CD4-positive, alpha-beta T cell treated with Interleukin-15 for 1 hour (primary cell): ENCODE data around the gene ANKS1A.
"Not testable (repeated sequence)": the region's sequence is repeated elsewhere in the genome, so short reads cannot be mapped to it uniquely, and the experiment has no call there.

ENCODE experiments used
- DNase-seq: peaks from one replicate; pipeline ENCODE4 v3.0.0-alpha.2; 2020

The ANKS1A gene

DNA sequence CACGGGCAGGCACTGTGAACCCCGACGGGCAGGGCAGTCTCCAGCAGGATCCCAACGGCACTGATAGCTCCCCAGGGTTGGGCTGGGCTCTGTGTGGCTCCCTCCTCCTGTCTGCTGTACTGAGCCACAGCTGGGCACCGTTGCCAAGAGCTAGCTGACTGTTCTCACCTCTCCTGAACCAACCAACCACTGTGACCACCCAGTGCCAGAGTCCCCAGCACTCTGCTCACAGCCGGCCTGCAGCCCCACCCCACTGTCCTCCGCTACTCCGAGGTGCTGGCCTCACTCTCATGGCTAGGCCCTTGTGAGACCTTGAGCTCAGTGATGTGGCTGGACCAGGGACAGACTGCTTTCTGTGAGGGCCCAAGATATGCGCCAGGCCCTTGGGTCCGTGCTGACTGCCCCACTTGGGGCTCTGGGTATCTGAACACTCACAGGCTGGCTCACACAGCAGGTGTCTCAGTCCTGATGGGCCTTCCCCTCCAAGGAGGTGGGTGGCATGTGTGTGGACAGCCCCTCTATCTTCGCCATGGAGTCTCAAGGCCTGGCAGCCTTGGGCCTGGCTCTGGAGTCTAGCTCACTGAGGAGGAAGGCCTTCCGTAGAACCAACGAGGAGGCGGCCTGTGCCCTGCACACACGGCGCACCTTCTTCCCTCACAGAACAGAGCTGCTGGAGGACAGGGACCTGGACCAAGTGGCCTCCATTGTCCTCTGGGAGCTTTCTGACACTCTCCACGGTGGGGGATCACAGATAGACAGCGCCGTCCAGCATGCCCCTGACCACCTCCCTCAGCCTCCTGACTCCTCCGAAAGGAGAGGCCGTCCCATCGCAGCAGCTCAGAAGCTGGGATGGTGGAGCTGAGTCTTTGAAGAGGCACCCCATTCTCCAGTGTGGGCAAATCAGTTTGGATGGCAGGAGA, 198.6 kb downstream of the ANKS1A start:
- DNase-seq: no peak

DNA sequence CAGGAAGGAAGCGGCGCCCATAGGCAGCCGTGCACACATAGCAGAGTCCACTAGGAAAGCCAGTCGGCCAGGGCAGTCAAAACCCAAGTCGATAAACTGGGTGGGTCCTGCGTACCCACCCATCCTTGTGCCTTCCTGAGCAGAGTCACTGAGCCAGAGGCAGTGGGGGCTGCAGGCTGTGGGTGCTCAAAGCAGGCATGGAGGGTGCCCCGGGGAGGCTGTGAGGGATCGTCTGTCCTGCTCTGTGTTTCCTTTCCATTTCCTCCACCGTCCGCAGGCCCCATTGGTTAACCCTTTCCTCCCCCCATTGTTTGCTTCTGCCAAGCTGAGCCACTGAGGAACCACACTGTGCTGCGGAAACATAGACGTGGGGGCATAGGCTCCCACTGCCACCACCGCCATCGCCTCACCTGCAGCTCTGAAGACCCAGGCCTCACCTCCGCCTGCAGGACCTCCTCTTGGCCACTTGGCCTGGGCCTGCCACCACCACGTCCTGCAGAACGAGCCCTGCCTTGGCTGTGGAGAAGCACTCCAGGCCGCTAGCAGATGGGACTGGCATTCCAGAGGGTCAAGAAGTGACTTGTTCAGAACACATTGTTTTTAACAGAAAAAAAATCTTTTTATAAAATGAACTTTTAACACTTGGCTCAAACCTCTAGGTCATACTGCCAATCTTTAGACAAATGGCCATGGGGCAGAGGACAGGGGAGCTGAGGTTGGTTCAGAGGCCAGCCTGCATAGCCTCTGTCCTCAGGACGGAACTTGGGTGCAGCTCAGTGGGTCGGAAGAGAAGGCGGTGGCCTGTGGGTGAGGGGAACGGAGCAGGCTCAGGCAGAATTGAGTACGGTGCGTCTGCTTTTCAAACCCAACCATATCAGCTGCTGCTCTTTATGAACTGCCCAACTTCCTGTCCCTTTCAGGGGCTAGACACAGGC, 199.5 kb downstream of the ANKS1A start:
- no peak for DNase-seq

DNA sequence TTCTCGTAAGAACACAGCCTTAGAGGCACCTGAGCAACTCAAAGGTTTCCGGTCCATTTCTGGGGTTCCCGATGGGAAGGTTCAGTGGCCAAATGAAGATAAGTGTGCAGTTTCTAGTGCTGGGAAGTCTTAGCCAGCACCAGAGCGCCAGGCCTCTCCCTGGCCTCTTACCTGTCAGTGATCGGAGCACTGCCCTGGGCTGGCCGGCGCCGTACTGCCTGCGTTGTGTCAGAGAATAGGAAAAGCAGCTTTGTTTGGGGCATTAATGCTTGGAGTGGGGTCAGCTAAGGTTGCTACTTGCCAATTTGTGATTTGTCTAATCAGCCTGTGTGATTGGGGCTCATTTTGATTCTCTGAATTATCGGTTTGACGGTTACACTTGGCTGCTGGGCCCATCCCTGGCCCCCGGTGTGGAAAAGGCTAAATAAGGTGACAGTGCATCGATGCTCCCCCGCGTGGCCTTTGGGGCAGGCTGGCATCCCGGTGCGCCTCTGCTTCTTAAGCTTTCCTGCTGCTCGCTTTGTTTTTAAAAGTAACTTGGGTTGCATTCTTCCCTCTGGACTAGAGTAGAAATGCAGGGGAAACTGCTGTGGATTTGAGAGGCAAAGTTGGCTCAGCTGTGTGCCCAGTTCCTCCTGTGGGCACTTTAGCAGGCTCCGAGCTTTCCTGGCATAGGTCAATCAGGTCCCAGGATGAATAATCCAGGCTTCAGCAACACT, 200.3 kb downstream of the ANKS1A start:
- DNase-seq: no peak

DNA sequence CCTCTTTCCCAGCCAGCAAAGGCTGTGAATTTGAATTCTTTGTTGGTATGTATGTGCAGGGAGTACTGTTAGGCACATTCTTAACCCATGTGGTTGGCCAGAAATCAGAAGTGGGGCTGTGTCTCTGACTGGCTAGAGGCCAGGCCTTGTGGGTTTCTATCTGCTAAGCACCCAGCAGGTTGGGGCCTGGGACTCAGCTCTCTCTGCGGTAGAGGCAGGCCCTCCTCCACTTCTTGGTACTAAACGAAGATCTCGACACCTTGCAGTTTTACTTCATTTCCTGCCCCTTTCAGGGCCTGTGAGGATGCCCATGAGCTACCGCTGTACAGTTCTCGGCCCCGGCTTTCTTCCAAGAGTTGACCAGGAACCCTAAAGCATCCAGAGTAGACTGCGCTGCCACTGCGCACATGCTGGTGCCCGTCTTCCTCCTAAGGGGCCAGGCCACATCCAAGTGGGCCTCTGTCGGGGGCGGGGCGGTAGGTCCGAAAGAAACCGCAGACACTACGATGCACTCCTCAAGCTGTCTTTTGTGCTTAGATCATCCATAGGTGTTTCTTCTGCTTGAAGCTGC, 201.0 kb downstream of the ANKS1A start:
- no peak for DNase-seq

DNA sequence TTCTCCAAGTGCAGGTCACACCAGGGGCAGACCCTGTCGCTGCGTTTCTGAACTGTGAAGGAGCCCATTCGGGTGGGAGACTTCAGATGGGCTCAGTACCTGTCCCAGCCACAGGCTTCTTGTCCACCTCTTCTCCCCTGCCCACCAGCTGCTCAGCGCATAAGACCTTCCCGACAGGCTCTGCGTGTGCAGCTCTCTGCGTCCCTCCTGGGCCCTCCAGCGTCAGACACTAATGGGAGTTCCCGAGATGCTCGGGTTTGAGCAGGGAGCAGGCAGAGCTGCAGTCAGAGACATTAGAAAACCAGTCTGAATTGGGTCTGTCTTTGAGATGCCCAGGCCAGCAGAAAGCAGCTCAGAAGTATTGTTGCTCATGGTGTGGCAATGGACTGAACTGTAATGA, 201.7 kb downstream of the ANKS1A start:
- DNase-seq: no peak

DNA sequence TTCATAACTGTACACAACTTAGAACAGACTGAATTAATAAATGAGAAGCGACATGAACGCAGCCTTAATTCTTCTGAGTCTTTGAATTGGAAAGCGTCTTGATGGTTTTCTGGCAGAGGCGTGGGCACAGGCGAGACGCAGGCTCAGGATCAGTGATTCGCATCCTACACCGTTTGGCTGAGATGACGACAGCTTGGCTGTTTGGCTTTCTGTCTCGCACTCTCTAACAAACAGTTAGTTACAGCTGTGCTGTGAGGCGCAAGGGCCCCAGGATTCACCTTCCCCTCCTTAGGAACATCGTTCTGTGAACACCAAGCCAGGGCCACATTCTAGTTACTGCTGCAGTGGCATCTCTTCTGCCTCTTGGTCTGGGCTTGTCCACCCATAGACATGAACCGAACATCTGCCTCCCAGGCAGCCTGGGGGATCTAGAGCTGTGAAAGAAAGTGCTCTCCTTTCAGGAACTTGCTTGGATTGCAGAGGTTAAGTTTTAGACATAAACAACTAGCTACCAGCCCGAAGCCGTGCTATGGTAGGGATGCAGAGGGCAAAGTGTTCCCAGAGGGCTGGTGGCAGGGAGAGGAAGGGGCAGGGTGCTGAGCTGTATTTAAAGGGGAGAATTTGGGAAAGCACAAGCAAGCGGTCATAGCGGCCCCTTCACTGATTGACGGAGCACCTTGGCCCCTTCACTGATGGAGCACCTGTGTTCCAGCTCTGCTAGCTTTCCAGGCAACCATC, 202.5 kb downstream of the ANKS1A start:
- DNase-seq: no peak

DNA sequence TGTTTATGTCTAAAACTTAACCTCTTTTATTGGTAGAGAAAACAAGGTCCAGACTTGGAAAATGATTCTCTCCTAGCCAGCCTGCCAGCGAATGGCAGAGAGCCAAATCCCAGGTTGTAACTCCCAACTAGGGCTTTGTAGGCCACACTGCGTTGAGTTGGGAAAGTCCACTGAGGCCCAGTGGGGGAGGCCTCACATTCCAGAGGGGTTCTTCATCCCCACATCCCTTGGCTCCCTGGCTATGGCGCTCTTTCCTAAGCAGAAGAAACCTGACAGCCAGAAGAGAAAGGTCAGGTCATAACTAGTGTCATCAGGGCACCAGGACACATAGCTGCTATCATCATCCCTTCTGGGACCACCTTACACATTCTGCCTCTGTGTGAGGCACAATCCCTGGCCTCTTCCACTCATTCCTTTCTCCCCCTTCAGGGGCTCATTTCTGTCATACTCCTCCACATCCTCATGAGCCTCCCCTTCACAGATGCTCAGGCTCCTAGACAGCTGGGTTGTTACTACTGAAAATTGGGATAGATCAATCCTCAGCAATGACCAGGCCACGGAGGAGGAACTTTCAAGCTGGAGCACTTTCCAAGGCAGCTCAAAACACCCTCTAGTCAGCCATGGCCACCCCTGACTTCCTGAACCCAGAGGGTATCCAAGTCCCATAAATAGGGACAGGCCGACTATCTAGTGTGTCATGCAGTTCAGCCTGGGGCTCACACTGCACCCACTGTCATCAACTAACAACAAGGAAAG, 203.5 kb downstream of the ANKS1A start:
- DNase-seq: no peak

DNA sequence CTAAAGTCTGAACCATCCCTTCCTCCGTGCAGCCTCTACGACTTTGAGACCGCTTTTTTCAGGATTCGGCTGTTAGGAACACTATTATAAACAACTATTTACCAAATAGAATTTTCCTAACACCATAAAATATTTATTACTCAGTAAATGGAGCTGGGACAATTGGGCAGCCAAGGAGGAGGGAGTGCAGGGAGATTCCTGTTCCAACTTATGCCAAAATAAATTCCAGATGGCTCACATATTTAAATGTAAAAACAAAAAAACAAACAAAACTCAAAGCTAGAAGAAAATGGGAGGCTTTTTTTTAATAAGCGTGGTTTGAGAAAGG, 204.0 kb downstream of the ANKS1A start:
- no peak for DNase-seq

DNA sequence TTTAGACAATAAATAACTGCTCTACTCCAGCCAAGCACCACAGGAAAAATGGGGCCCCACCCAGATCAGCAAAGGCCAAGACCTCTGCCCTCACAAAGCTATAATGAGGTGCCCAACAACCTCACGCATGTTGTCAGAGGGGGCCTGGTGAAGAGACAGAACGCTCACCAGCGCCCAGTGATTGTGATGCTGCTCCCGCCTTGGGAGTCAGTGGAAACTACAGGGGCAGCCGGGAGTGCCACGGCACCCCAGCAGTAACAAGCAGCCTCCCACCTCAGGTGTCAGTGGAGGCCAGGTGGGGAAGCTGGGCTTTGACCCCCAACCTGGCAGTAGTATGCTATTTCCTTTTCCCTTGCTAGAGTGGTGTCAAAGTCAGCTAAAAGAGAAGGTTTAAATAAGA, 204.7 kb downstream of the ANKS1A start:
- DNase-seq: no peak

DNA sequence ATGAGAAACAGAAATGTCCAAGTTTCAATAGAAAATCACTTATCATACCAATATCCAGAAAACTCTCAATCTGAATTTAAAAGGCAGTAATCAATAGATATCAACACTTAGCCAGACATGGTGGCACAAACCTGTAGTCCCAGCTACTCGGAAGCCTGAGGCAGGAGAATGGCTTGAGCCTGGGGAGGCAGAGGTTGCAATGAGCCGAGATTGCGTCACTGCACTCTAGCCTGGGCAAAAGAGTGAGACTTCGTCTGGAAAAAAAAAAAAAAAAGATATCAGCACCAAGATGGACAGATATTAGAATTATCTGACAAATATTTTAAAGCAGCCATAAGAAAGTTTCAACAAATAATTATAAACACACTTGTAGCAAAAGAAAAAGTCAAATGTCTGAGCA, 205.1 kb downstream of the ANKS1A start:
- DNase-seq: no peak

DNA sequence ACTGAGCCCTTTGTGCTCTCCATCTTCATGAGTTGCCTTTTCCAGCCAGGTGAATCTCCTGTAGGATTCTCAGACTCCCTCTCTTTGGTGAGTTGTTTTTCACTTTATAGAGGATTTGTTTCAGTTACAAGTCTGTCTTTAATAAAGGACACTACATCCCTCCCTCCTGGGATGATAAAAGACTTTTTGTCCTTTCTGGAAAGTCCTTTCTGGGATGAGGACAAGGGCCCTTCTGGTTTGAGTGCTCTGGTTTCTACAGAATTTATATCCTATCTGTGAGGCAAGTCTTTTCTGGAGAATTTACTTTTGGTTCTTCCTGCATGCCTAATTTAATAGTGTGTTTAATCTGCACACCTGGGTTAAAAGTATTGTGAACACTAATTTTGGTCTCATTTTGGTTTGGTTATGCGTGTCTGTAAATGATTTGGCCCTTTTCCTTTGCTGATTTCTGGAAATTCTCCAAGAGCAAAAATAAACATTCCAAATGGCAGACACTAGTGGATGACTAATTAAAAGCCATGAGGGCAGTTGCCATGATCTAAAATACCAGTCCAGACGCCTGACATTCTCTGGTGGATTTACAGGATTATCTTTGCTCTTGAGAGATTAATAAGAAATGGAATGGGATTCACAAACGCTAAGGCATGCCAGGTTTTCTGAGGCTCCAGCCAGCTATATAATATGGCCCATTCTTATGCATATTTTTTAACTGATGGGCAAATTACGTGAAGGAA, 207.2 kb downstream of the ANKS1A start:
- DNase-seq: no peak

DNA sequence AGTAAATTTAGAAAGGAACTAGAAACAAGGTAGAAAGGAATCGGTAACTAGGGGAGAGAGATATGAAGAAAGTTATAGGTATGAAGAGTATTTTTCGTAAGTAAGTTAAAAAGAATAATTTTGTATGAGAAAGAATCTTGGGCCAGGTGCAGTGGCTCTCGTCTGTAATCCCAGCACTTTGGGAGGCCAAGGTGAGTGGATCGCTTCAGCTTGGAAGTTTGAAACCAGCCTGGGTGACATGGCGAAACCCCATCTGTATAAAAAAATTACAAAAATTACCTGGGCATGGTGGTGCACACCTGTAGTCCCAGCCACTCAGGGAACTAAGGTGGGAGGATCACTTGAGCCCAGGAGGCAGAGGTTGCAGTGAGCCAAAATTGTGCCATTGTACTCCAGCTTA, 210.1 kb downstream of the ANKS1A start:
- no peak for DNase-seq

DNA sequence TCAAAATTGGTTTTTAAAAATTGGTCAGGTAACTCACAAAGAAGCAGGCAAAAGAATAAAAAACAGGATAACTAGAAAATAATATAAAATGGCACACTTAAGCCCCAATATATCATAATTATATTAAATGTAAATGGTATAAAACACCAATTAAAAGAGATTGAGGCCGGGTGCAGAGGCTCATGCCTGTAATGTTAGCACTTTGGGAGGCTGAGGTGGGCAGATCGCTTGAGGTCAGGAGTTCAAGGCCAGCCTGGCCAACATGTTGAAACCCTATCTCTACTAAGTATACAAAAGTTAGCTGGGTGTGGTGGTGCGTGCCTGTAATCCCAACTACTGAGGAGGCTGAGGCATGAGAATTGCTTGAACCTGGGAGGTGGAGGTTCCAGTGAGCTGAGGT, 216.0 kb downstream of the ANKS1A start:
- no peak for DNase-seq

DNA sequence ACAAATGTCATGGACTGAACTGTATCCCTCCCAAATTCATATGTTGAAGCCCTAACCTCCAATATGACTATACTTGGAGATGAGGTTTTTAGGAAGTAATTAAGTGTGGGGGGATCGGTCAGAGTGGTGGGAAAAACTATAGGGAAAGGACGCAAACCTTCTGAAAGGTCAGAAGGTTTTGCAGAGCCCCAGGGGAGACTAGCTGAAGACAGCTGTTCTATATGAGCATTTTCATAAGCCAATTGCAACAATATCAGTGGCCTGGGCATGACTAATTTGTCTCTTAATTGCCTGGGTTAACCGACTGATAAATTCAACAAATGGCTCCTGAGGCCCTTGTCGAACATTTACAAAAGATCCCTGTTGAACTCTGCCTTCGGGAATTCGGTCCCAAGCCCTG, 217.0 kb downstream of the ANKS1A start:
- not testable (repeated sequence) for DNase-seq

DNA sequence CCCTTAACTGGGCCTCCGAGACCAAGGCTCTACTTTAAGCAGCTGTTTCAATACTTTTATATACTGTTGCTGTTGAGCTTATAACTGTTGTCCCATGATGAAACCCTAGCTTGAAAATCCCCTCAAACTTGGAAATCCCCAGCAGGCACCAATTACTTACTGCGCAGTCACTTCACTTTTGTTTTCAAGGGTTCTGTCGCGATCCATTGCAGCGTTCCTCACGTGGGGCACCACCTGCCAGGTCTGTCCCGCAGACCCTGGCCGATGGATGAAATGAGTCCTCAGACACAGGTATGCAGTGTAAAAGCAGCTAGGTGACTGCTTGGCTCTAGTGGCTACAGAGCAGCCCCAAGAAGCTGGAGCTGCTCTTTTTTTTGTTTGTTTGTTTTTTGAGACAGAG, 218.2 kb downstream of the ANKS1A start:
- DNase-seq: not testable (repeated sequence)

DNA sequence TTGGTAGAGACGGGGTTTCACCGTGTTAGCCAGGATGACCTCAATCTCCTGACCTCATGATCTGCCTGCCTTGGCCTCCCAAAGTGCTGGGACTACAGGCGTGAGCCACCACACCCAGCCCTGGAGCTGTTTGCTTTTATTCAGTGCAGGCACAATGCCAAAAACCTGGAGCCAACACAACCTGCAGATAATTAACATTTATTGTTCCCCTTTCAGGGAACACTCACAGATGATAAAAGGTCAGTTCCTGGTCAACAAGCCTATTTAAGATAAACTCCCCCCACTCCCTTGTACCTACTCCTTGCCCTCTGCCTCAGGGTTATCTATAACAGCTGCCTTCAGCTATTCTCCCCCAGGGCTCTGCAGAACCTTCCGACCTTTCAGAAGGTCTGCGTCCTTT, 218.7 kb downstream of the ANKS1A start:
- not testable (repeated sequence) for DNase-seq

DNA sequence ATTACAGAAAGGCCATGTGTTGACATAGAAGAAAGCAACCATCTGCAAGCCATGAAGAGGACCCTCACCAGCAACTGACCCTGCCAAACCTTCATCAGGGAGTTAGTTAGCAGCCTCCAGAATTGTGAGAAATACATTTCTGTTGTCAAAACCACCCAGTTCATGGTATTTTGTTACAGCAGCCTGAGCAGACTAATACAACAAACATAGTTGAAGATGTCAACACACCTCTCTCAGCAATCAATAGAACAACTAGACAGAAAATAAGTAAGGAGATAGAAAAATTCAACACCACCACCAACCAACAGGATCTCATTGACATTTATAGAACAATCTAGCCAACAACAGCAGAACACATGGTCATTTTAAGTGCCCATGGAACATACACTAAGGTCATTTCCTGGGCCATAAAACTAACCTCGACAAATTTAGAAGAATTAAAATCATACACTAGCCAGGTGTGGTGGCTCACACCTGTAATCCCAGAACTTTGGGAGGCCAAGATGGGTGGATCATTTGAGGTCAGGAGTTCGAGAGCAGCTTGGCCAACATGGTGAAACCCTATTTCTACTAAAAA, 219.3 kb downstream of the ANKS1A start:
- DNase-seq: no peak

DNA sequence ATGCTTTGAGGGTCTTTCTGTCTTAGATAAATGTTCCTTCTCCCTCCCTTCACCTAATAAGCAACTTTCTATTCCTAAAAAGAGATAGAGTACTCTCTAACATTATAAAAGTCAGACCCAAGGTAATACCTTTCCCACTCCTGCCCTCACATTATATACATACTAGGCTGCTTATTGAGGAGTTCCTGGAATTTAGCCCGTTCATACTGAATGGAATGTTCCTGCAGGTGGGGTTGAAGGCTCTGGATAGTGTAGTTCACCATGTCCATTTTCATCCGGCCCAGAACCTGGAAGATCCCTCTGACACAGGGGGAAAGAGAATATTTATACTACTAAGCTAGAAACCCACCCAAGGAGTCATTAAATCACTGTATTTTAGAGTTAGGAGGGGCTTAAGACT, 231.7 kb downstream of the ANKS1A start:
- DNase-seq: no peak

DNA sequence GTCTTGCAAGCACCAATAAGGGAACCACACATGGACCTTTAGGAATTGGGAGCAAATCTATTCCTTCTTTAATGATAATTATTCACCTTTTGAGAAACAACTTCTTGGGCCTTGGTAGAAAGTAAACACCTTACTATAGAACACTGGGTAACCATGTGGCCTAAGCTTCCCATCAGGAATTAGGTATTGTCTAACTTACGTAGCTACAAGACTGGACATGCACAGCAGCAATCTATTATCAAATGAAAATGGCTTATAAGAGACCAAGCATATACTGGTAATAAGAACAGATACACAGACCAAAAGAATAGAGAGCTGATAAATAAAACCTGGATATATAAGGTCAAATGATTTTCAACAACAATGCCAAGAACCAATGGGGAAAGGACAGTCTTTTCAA, 235.3 kb downstream of the ANKS1A start:
- DNase-seq: no peak

DNA sequence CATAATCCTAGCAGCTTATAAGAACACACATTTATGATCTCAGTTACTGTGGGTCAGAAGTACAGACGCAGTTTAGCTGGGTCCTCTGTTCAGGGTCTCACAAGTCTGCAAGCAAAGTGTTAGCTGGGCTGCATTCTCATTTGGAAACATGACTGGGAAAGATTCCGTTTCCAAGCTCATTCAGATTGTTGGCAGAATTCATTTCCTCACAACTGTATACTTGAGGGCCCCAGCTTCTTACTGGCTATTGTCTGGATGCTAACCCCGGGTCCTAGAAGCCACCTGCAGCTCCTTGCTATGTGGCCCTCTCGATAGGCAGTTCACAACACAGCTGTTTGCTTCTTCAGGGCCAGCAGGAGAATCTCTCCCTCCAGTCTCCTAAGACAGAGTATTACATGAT, 239.0 kb downstream of the ANKS1A start:
- DNase-seq: no peak
